HepG2 (cell line): ENCODE data around the gene HOXA11. TPM values are rescaled to one million over a fixed set of nuclear protein-coding genes. Genes with fewer than 3 reads are reported as not detected.

Source experiments
- HMGA1 ChIP-seq: sonication (generic); formaldehyde crosslinking; conservative IDR thresholded peaks from 2 replicates; pipeline ENCODE4 v1.4.0; 2020; ENCODE audit warnings: missing genetic modification reagents
- NFYB ChIP-seq: sonication (generic); formaldehyde crosslinking; IDR thresholded peaks from 2 replicates; pipeline ENCODE4 v1.4.0; 2020; ENCODE audit warnings: missing genetic modification reagents
- NR1H2 ChIP-seq: sonication (generic); formaldehyde crosslinking; IDR thresholded peaks from 2 replicates; pipeline ENCODE4 v1.8.1; 2022; ENCODE audit warnings: low read depth, missing genetic modification reagents, borderline replicate concordance
- POLR2AphosphoS5 ChIP-seq: IDR thresholded peaks from 2 replicates; pipeline ENCODE4 v1.6.1; 2012; ENCODE audit warnings: low read depth, low read length
- RFX1 ChIP-seq: fragments of 450-650 bp; IDR thresholded peaks from 2 replicates; pipeline ENCODE4 v1.6.1; 2017
- UBTF ChIP-seq: sonication (generic); formaldehyde crosslinking; IDR thresholded peaks from 2 replicates; pipeline ENCODE4 v1.4.0; 2020; ENCODE audit warnings: mild to moderate bottlenecking, missing genetic modification reagents
- ZNF670 ChIP-seq: sonication (generic); formaldehyde crosslinking; IDR thresholded peaks from 2 replicates; pipeline ENCODE4 v1.8.0; 2022; ENCODE audit warnings: mild to moderate bottlenecking, missing genetic modification reagents, borderline replicate concordance
- ZNF850 ChIP-seq: sonication (generic); formaldehyde crosslinking; conservative IDR thresholded peaks from 2 replicates; pipeline ENCODE4 v1.9.0; 2021; ENCODE audit warnings: mild to moderate bottlenecking, missing genetic modification reagents
- polyA plus RNA-seq, 8 experiments: library from polyadenylated mRNA; depleted of rRNA in 3 of 8; stranded (reverse) in 7 of 8; unstranded in 1 of 8; fragments of >200 nt; fragmentation: Illumina TruSeq in 4 of 8; extraction: Trizol in 4 of 8; gene quantifications; 2 replicates each; pipeline versions ENCODE4 v1.2.1 to v1.2.3, GENCODE V29; 2011 to 2016; ENCODE audit warnings: low read depth in 4 of 8, missing spikeins in 1 of 8, mixed read lengths in 1 of 8; ENCODE audit not compliant: insufficient read depth in 1 of 8
- total RNA-seq, 5 experiments: library from RNA; depleted of rRNA; stranded (reverse); fragments of >200 nt; fragmentation: Illumina TruSeq; extraction: Trizol; gene quantifications; 2 replicates each; pipeline ENCODE4 v1.2.3, GENCODE V29; 2016; ENCODE audit warnings: low read depth in 1 of 5
- TF ChIP-seq, protein P1 (sequence below): sonication (generic); formaldehyde crosslinking; IDR thresholded peaks from 2 replicates; pipeline ENCODE4 v1.4.0; 2020; ENCODE audit warnings: low read depth, missing genetic modification reagents
- TF ChIP-seq, protein P2 (sequence below): sonication (generic); IDR thresholded peaks from 2 replicates; pipeline ENCODE4 v1.6.1; 2016; ENCODE audit warnings: low read depth, borderline replicate concordance
- TF ChIP-seq, protein P3 (sequence below), 2 experiments: fragments of 450-650 bp in 1 of 2; sonication (generic) in 1 of 2; formaldehyde crosslinking in 1 of 2; IDR thresholded peaks; 2 replicates each; pipeline versions ENCODE4 v1.6.1 to v1.8.0; 2016 to 2022; ENCODE audit warnings: antibody characterized with exemption in 1 of 2, mild to moderate bottlenecking in 1 of 2, missing genetic modification reagents in 1 of 2

The HOXA11 gene
- total and polyA plus RNA-seq, 2 of the 13 experiments (the other 11 are each of a cell fraction or from before 2014, with no cell fraction given), result not detected

DNA sequence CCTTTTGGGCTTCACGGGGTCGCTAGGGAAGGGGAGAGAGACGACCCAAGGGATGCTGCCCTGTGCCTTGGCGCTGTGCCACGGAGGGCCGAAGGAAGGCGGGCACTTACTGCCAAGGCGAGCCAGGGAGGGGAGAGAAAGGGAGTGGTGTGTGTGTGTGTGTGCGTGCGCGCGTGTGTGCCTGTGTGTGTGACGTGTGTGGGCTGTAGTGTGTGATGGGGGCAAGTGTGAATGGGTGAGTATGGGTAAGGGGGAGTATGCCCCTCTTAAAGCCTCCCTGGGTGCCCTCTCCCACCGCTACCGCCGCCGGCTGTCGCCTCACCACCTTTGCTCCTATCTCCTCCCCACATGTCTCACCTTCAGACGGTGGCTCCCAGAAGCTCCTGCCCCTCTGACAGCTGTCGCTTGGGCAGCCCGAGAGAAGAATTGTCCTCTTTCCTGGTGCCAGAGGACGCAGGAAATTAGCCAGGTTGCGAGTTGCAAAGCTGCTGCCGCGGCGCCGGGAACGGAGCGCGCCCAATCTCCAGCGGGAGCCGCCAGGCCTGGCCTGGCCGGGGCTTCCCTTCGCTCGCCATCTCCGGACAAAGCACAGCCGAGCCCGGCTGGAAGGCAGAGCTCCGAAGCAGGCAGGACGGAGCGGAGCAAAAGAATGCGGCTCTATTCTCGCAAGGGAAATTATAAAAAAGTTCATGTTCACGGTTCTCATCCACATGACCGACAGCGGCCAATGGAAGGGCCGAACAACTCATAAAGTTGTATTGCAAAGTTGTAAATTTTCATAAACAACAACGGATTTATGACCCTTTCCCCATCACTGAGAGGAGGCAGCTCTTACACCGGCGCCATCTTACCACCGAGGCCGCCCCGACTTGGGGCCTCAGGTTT is 32.9 kb downstream of the HOXA11 start, which contains the start of gene HOXA3 (continued):
- TF ChIP-seq, protein P1, sequence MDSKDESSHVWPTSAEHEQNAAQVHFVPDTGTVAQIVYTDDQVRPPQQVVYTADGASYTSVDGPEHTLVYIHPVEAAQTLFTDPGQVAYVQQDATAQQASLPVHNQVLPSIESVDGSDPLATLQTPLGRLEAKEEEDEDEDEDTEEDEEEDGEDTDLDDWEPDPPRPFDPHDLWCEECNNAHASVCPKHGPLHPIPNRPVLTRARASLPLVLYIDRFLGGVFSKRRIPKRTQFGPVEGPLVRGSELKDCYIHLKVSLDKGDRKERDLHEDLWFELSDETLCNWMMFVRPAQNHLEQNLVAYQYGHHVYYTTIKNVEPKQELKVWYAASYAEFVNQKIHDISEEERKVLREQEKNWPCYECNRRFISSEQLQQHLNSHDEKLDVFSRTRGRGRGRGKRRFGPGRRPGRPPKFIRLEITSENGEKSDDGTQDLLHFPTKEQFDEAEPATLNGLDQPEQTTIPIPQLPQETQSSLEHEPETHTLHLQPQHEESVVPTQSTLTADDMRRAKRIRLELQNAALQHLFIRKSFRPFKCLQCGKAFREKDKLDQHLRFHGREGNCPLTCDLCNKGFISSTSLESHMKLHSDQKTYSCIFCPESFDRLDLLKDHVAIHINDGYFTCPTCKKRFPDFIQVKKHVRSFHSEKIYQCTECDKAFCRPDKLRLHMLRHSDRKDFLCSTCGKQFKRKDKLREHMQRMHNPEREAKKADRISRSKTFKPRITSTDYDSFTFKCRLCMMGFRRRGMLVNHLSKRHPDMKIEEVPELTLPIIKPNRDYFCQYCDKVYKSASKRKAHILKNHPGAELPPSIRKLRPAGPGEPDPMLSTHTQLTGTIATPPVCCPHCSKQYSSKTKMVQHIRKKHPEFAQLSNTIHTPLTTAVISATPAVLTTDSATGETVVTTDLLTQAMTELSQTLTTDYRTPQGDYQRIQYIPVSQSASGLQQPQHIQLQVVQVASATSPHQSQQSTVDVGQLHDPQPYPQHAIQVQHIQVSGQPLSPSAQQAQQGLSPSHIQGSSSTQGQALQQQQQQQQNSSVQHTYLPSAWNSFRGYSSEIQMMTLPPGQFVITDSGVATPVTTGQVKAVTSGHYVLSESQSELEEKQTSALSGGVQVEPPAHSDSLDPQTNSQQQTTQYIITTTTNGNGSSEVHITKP, result no peak
- TF ChIP-seq, protein P2, sequence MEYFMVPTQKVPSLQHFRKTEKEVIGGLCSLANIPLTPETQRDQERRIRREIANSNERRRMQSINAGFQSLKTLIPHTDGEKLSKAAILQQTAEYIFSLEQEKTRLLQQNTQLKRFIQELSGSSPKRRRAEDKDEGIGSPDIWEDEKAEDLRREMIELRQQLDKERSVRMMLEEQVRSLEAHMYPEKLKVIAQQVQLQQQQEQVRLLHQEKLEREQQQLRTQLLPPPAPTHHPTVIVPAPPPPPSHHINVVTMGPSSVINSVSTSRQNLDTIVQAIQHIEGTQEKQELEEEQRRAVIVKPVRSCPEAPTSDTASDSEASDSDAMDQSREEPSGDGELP, result no peak
- TF ChIP-seq HMGA1 (CRISPR knock-in tag) (no peak), UBTF (CRISPR knock-in tag) (peak; percentile 61; the same call in 1 of the 2 replicates), ZNF850 (no peak), NR1H2 (CRISPR knock-in tag) (no peak), POLR2AphosphoS5 (no peak), ZNF670 (CRISPR knock-in tag) (no peak), NFYB (no peak), RFX1 (no peak)
- TF ChIP-seq, protein P3, sequence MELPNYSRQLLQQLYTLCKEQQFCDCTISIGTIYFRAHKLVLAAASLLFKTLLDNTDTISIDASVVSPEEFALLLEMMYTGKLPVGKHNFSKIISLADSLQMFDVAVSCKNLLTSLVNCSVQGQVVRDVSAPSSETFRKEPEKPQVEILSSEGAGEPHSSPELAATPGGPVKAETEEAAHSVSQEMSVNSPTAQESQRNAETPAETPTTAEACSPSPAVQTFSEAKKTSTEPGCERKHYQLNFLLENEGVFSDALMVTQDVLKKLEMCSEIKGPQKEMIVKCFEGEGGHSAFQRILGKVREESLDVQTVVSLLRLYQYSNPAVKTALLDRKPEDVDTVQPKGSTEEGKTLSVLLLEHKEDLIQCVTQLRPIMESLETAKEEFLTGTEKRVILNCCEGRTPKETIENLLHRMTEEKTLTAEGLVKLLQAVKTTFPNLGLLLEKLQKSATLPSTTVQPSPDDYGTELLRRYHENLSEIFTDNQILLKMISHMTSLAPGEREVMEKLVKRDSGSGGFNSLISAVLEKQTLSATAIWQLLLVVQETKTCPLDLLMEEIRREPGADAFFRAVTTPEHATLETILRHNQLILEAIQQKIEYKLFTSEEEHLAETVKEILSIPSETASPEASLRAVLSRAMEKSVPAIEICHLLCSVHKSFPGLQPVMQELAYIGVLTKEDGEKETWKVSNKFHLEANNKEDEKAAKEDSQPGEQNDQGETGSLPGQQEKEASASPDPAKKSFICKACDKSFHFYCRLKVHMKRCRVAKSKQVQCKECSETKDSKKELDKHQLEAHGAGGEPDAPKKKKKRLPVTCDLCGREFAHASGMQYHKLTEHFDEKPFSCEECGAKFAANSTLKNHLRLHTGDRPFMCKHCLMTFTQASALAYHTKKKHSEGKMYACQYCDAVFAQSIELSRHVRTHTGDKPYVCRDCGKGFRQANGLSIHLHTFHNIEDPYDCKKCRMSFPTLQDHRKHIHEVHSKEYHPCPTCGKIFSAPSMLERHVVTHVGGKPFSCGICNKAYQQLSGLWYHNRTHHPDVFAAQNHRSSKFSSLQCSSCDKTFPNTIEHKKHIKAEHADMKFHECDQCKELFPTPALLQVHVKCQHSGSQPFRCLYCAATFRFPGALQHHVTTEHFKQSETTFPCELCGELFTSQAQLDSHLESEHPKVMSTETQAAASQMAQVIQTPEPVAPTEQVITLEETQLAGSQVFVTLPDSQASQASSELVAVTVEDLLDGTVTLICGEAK (IDR thresholded peaks at IDR 0.05), result no peak
- TF ChIP-seq, protein P3 (CRISPR knock-in tag; IDR thresholded peaks at IDR 0.05), result no peak
